ENCODE results near the gene NFE2L3. TPM values are rescaled to one million over a fixed set of nuclear protein-coding genes. Genes with fewer than 3 reads are reported as not detected.
"Not testable (repeated sequence)": the region's sequence is repeated elsewhere in the genome, so short reads cannot be mapped to it uniquely, and the experiment has no call there.

NFE2L3 gene
- total and polyA plus RNA-seq, 2 donors (not counting 1 experiment from before 2014, with no cell fraction given), result 1.4 to 1.6 TPM

DNA sequence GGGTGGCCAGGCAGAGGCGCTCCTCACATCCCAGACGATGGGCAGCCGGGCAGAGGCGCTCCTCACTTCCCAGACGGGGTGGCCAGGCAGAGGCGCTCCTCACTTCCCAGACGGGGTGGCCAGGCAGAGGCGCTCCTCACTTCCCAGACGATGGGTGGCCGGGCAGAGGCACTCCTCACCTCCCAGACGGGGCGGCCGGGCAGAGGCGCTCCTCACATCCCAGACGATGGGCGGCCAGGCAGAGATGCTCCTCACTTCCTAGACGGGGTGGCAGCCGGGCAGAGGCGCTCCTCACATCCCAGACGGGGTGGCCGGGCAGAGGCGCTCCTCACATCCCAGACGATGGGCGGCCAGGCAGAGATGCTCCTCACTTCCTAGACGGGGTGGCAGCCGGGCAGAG lies 24.7 kb downstream of the NFE2L3 start:
- POLR2A ChIA-PET; intact Hi-C loops (cut with micrococcal nuclease): not testable (repeated sequence)
- 98% methylated on average over 13 of the region's 26 CpGs for WGBS (ENCODE audit: insufficient coverage)

DNA sequence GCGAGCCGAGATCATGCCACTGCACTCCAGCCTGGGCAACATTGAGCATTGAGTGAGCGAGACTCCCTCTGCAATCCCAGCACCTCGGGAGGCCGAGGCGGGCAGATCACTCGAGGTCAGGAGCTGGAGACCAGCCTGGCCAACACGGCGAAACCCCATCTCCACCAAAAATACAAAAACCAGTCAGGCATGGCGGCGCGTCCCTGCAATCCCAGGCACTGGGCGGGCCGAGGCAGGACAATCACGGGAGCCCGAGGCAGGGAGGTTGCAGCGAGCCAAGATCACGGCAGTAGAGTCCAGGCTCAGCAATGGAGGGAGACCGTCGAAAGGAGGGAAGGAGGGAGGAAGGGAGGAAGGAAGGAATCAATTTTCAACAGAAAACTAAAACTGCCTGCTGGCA lies 25.3 kb downstream of the NFE2L3 start:
- H3K9me3 ChIP-seq (ENCODE audit: control extremely low read depth in 1 of 3, control insufficient read depth in 2 of 3, insufficient read depth in 1 of 3, low read length in 2 of 3); H3K4me3 ChIP-seq (ENCODE audit: control extremely low read depth in 1 of 5, extremely low read depth in 1 of 5, insufficient read depth in 1 of 5, low read depth in 2 of 5, low read length in 4 of 5); H3K27me3 Mint-ChIP-seq; H3K4me1 ChIP-seq (ENCODE audit: control insufficient read depth in 2 of 2, insufficient read depth in 2 of 2, low read length in 2 of 2); H3K79me2 ChIP-seq (ENCODE audit: control insufficient read depth, insufficient read depth, low read length); H4K20me1 ChIP-seq (ENCODE audit: control insufficient read depth, insufficient read depth, low read length, poor library complexity, severe bottlenecking); H3K27ac ChIP-seq (ENCODE audit: low read length in 2 of 2); POLR2A ChIA-PET; ATAC-seq (ENCODE audit: low read depth); H3K4me3 Mint-ChIP-seq; H3K9me3 Mint-ChIP-seq (ENCODE audit: insufficient read depth); DNase-seq; H3K27me3 ChIP-seq (replicated peaks in 1 of 4; ENCODE audit: control extremely low read depth in 1 of 4, control insufficient read depth in 3 of 4, insufficient read depth in 4 of 4, low read length in 3 of 4); H2AFZ ChIP-seq (ENCODE audit: insufficient read depth, low read depth, low read length, poor library complexity, severe bottlenecking); H3K36me3 ChIP-seq (replicated peaks in 1 of 2; ENCODE audit: control extremely low read depth in 1 of 2, control insufficient read depth in 1 of 2, extremely low read depth in 1 of 2, insufficient read depth in 2 of 2, low read length in 1 of 2); CTCF ChIA-PET; intact Hi-C loops (cut with micrococcal nuclease); H3K27ac Mint-ChIP-seq; H3K4me2 ChIP-seq (replicated peaks; ENCODE audit: low read depth, low read length, poor library complexity, severe bottlenecking); H3K9ac ChIP-seq (ENCODE audit: low read length): not testable (repeated sequence)
- peaks cover 19% of the 10 kb centered on the region for H3K4me1 Mint-ChIP-seq
- 92% methylated on average over 8 of the region's 20 CpGs for WGBS (ENCODE audit: insufficient coverage)

More for the DNA sequence above, 24.7 kb downstream of the NFE2L3 start:
- DNase-seq; H3K4me3 Mint-ChIP-seq; CTCF ChIA-PET; H3K36me3 ChIP-seq (replicated peaks in 1 of 2; ENCODE audit: control extremely low read depth in 1 of 2, control insufficient read depth in 1 of 2, extremely low read depth in 1 of 2, insufficient read depth in 2 of 2, low read length in 1 of 2); H3K27ac Mint-ChIP-seq; H3K27me3 Mint-ChIP-seq; H3K27ac ChIP-seq (ENCODE audit: low read length in 2 of 2); H3K79me2 ChIP-seq (ENCODE audit: control insufficient read depth, insufficient read depth, low read length); H3K9me3 Mint-ChIP-seq (ENCODE audit: insufficient read depth); H2AFZ ChIP-seq (ENCODE audit: insufficient read depth, low read depth, low read length, poor library complexity, severe bottlenecking); H3K4me2 ChIP-seq (replicated peaks; ENCODE audit: low read depth, low read length, poor library complexity, severe bottlenecking); H3K9ac ChIP-seq (ENCODE audit: low read length); H3K4me3 ChIP-seq (ENCODE audit: control extremely low read depth in 1 of 5, extremely low read depth in 1 of 5, insufficient read depth in 1 of 5, low read depth in 2 of 5, low read length in 4 of 5); H3K27me3 ChIP-seq (replicated peaks in 1 of 4; ENCODE audit: control extremely low read depth in 1 of 4, control insufficient read depth in 3 of 4, insufficient read depth in 4 of 4, low read length in 3 of 4); ATAC-seq (ENCODE audit: low read depth); H3K4me1 ChIP-seq (ENCODE audit: control insufficient read depth in 2 of 2, insufficient read depth in 2 of 2, low read length in 2 of 2); H4K20me1 ChIP-seq (ENCODE audit: control insufficient read depth, insufficient read depth, low read length, poor library complexity, severe bottlenecking); H3K9me3 ChIP-seq (ENCODE audit: control extremely low read depth in 1 of 3, control insufficient read depth in 2 of 3, insufficient read depth in 1 of 3, low read length in 2 of 3): not testable (repeated sequence)
- H3K4me1 Mint-ChIP-seq, result peaks cover 14% of the 10 kb centered on the region
